Activated B cell treated with CpG ODN at 0.5 μM for 24 hours (primary cell): ENCODE data around the gene FGF11. TPM values are rescaled to one million over a fixed set of nuclear protein-coding genes. Genes with fewer than 3 reads are reported as not detected.

Experiments
- ATAC-seq: fragments of 200-7000 bp; cut with Tn5 transposase; one replicate; pipeline ENCODE4 v1.10.0; 2021; ENCODE audit warnings: low read depth, mild to moderate bottlenecking, moderate library complexity
- CTCF ChIA-PET: fragments of 350-600 bp; sonication (Branson Sonifier 250); formaldehyde crosslinking; loops from one replicate; lab custom pipeline; 2021; ENCODE audit warnings: antibody characterized with exemption; lab: Charles Lee
- POLR2A ChIA-PET: fragments of 350-600 bp; sonication (Branson Sonifier 250); formaldehyde crosslinking; loops from one replicate; lab custom pipeline; 2021; ENCODE audit warnings: antibody characterized with exemption; lab: Charles Lee
- DNase-seq: peaks from one replicate; pipeline ENCODE4 v3.0.0; 2022
- H3K27ac Mint-ChIP-seq: one replicate; pipeline ENCODE4 v1.8.0; 2020; ENCODE audit warnings: mixed read lengths
- H3K27me3 Mint-ChIP-seq: one replicate; pipeline ENCODE4 v1.8.0; 2021; ENCODE audit warnings: mixed read lengths
- H3K36me3 Mint-ChIP-seq: one replicate; pipeline ENCODE4 v1.8.0; 2021; ENCODE audit warnings: low read depth, mixed read lengths
- H3K4me1 Mint-ChIP-seq: one replicate; pipeline ENCODE4 v1.8.0; 2021; ENCODE audit warnings: mixed read lengths
- H3K4me3 Mint-ChIP-seq: one replicate; pipeline ENCODE4 v1.8.0; 2020; ENCODE audit warnings: mild to moderate bottlenecking, mixed read lengths
- H3K9me3 Mint-ChIP-seq: one replicate; pipeline ENCODE4 v1.8.0; 2020; ENCODE audit warnings: mixed read lengths
- CTCF ChIP-seq: fragments of 200-600 bp; IDR thresholded peaks from one replicate; pipeline ENCODE4 v1.8.0; 2022; ENCODE audit warnings: antibody characterized with exemption, mild to moderate bottlenecking
- intact Hi-C: fragments of 100-400 bp; cut with micrococcal nuclease; formaldehyde crosslinking; loops from one replicate; pipeline ENCODE4 v1.15.1; 2024
- total RNA-seq: library from RNA; stranded (reverse); gene quantifications from 2 replicates; pipeline ENCODE4 v1.2.3, GENCODE V29; 2022

Gene FGF11
- total RNA-seq, 1 donor from 2014 or later = 2.8 TPM

- no peak for TF ChIP-seq CTCF
- DNase-seq = no peak
- POLR2A ChIA-PET = interaction anchor here (1.8 kb wide), 1 partner anchor 19 kb away, joined by 4 read pairs; the partner anchor contains the start of gene ZBTB4
- no peak overlapping the region for H3K27ac Mint-ChIP-seq
- H3K4me1 Mint-ChIP-seq = peaks cover 11% of the 10 kb centered on the region
- ATAC-seq = no peak
- intact Hi-C loops = no loop called here
- H3K9me3 Mint-ChIP-seq = no peaks in the 10 kb centered on the region
- peaks cover 20% of the 10 kb centered on the region for H3K36me3 Mint-ChIP-seq
- H3K27me3 Mint-ChIP-seq = no peaks in the 10 kb centered on the region
- CTCF ChIA-PET = interaction anchor here (1.2 kb wide), 1 partner anchor 20 kb away, joined by 3 read pairs; the partner anchor contains the start of gene ZBTB4
- H3K4me3 Mint-ChIP-seq = no peak overlapping the region
Observed at GRCh38 chr17:7459961-7460545, 20.7 kb downstream of the FGF11 start.

- intact Hi-C loops = no loop called here
Observed at GRCh38 chr17:7460850-7461660, 21.7 kb downstream of the FGF11 start.

GRCh38 chr17:7462474-7463371 lies 23.4 kb downstream of the FGF11 start:
- Mint-ChIP-seq H3K4me3 (no peak overlapping the region), H3K27me3 (no peaks in the 10 kb centered on the region), H3K4me1 (peaks cover 12% of the 10 kb centered on the region), H3K27ac (no peak overlapping the region), H3K36me3 (peaks cover 31% of the 10 kb centered on the region), H3K9me3 (no peaks in the 10 kb centered on the region)
- DNase-seq (no peak), ATAC-seq (no peak)
- no peak for TF ChIP-seq CTCF
- ChIA-PET POLR2A (interaction anchor here (0.5 to 2.0 kb wide), 2 partner anchors 14 to 19 kb away, joined by 5 read pairs; partner anchors contain the start of gene CHRNB1), CTCF (interaction anchor here (0.7 to 1.2 kb wide), 2 partner anchors 26 to 98 kb away, joined by 3 to 5 read pairs; no protein-coding TSS in a partner anchor)
- intact Hi-C loops = no loop called here

More at GRCh38 chr17:7460850-7461660, 21.7 kb downstream of the FGF11 start:
- ATAC-seq (no peak), DNase-seq (no peak)
- Mint-ChIP-seq H3K27ac (no peak overlapping the region), H3K4me1 (peaks cover 6% of the 10 kb centered on the region), H3K4me3 (no peak overlapping the region), H3K27me3 (no peaks in the 10 kb centered on the region), H3K9me3 (no peaks in the 10 kb centered on the region), H3K36me3 (peaks cover 20% of the 10 kb centered on the region)
- ChIA-PET POLR2A (interaction anchor here (2.0 kb wide), 1 partner anchor 17 kb away, joined by 5 read pairs; the partner anchor contains the start of gene CHRNB1), CTCF (interaction anchor here (1.2 kb wide), 1 partner anchor 19 kb away, joined by 3 read pairs; the partner anchor contains the start of gene ZBTB4)
- no peak for TF ChIP-seq CTCF

- ChIA-PET POLR2A (interaction anchor here (0.5 kb wide), 2 partner anchors 14 to 1023 kb away, joined by 5 to 8 read pairs; no protein-coding TSS in a partner anchor), CTCF (no interaction called here)
- no peak for ATAC-seq
- no peak overlapping the region for H3K27ac Mint-ChIP-seq
- no peaks in the 10 kb centered on the region for H3K9me3 Mint-ChIP-seq
- H3K27me3 Mint-ChIP-seq = no peaks in the 10 kb centered on the region
- intact Hi-C loops = no loop called here
- peaks cover 16% of the 10 kb centered on the region for H3K4me1 Mint-ChIP-seq
- TF ChIP-seq CTCF = no peak
- no peak overlapping the region for H3K4me3 Mint-ChIP-seq
- H3K36me3 Mint-ChIP-seq = peaks cover 33% of the 10 kb centered on the region
- DNase-seq = no peak
Observed at GRCh38 chr17:7463372-7463846, 24.1 kb downstream of the FGF11 start.
